Skeletal muscle tissue (tissue), 4 donors: Measurements from ENCODE around the gene TM7SF3. TPM values are rescaled to one million over a fixed set of nuclear protein-coding genes. Genes with fewer than 3 reads are reported as not detected.
"Not testable (repeated sequence)": the region's sequence is repeated elsewhere in the genome, so short reads cannot be mapped to it uniquely, and the experiment has no call there.

Source experiments
- H3K27ac ChIP-seq: one replicate; pipeline ENCODE4 v1.7.0; 2013; ENCODE audit warnings: mild to moderate bottlenecking, low read depth, low read length, inconsistent platforms
- H3K27me3 ChIP-seq, 3 donors: one replicate each; pipeline ENCODE4 v1.7.0; 2013; ENCODE audit warnings: low read length in 3 of 3; ENCODE audit not compliant: control insufficient read depth in 3 of 3, insufficient read depth in 3 of 3
- H3K36me3 ChIP-seq, 3 donors: one replicate each; pipeline ENCODE4 v1.7.0; 2013; ENCODE audit warnings: low read length in 3 of 3; ENCODE audit not compliant: control insufficient read depth in 3 of 3, insufficient read depth in 3 of 3
- H3K4me1 ChIP-seq, 3 donors: one replicate each; pipeline ENCODE4 v1.7.0; 2013; ENCODE audit warnings: low read length in 3 of 3, mild to moderate bottlenecking in 3 of 3; ENCODE audit not compliant: control insufficient read depth in 3 of 3, insufficient read depth in 3 of 3
- H3K4me3 ChIP-seq, 3 donors: one replicate each; pipeline ENCODE4 v1.7.0; 2013; ENCODE audit warnings: low read length in 3 of 3
- H3K9ac ChIP-seq, 3 donors: one replicate each; pipeline ENCODE4 v1.7.0; 2013; ENCODE audit warnings: low read length in 3 of 3, mild to moderate bottlenecking in 3 of 3, moderate library complexity in 2 of 3, low read depth in 1 of 3
- H3K9me3 ChIP-seq, 3 donors: one replicate each; pipeline ENCODE4 v1.7.0; 2013; ENCODE audit warnings: low read length in 3 of 3; ENCODE audit not compliant: control insufficient read depth in 3 of 3
- total RNA-seq: library from RNA; depleted of rRNA; stranded (reverse); fragments of >200 nt; gene quantifications from one replicate; pipeline ENCODE4 v1.2.3, GENCODE V29; 2014
- donor health status: Osteomylitis.

The TM7SF3 gene
- total RNA-seq, 1 donor from 2014 or later: 31.8 TPM

DNA sequence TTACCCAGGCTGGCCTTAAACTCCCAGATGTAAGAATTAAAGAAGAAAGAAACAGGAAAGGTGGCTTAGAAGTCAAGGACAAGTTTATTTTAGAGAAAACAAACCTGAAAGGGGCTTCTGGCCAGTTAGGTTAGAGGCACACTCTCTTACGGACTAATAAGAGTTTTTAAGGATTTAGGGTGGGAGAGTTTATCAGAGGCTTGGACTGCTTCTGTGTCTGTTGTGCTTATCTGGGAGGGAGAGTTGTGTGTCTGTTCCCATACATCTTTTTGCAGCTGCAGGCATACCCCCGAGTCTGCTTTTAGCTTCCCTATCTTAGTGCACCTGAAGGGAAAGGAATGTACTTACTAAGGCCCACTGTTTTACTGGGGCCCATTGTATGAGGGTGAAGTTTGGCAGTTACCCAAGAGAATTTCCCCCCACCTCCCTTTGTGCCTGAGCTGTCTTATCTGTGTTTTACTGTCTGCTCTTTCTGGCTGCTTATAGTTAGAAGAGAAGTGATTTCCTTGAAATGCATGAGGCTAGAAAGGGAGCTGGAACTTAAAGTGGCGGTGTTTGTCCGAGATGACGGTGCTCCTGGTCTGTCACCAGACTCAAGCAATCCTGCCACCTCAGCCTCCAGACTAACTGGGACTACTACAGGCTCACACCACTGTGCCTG is 3.1 kb upstream of the TM7SF3 start:
- not testable (repeated sequence) for H3K9ac ChIP-seq, H3K4me3 ChIP-seq, H3K36me3 ChIP-seq, H3K27ac ChIP-seq, H3K9me3 ChIP-seq, H3K27me3 ChIP-seq
- peaks cover 10 to 17% (median 16%) of the 10 kb centered on the region in 3 donors for H3K4me1 ChIP-seq

DNA sequence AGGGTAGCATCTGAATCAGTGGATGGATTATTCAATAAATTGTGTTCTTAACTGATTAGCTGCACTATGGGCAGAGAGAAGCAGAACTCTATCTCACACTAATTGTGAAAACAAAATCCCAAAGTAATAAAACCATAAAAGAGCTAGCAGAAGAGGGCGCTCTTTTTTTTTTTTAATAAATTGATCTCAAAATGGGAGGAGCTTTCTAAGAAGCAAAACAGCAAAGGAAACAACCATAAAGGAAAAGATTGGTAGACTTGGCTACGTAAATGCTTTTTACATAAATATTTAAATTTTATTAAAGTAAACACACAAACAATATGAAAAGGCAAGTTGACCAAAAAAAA is 1.5 kb upstream of the TM7SF3 start:
- no peak overlapping the region for H3K4me3 ChIP-seq
- no peaks in the 10 kb centered on the region for H3K9me3 ChIP-seq
- H3K9ac ChIP-seq: no peak overlapping the region
- H3K27me3 ChIP-seq: no peaks in the 10 kb centered on the region
- no peaks in the 10 kb centered on the region for H3K36me3 ChIP-seq
- H3K27ac ChIP-seq: no peak overlapping the region
- H3K4me1 ChIP-seq: peaks cover 10 to 28% (median 20%) of the 10 kb centered on the region in 3 donors

DNA sequence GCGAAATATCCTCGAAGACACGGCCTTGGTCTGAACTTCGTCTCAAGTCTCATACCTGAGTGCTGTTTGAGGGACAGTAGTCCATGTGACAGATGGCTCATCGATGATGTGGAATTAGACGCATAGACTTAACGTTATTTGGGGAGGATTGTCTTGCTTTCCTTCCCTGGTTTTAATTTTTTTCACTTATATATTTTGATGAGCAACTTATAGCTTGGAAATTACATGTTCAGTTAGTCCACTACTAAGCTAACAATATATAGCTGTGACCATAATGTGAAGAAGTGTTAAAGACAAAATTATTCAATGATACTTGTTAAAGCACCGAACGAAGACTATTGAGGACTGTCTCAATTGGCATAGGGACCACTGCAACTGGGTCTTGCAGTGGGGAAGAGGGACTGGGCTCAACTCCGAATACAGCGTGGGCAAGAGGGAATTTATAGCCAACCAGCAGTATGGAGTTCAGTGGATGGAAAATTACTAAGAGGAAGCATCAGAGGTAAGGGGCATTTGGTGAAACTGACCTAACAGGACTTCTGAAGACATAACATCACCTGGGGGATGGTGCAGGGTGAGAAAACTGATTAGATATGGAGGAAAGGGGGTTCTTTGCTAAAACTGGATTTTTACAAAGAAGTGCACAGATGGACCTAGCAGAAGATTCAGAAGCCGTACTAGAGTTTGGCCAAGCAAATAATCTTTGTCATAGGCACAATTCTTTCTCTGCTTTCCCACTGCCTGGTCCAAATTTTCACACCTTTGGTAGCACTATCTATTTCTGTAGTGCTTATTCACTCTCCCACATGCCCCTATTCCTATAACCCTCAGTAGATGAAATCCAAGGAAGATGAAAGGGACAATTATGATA is 910 bp upstream of the TM7SF3 start:
- Histone ChIP-seq H3K9me3 (no peaks in the 10 kb centered on the region), H3K4me3 (peak overlapping the region; percentile 86 to 95 (median 89)), H3K27ac (peak overlapping the region; percentile 90), H3K36me3 (no peaks in the 10 kb centered on the region), H3K27me3 (no peaks in the 10 kb centered on the region), H3K4me1 (peaks cover 10 to 28% (median 20%) of the 10 kb centered on the region in 3 donors), H3K9ac (peak overlapping the region; percentile 81 to 93 (median 86))

DNA sequence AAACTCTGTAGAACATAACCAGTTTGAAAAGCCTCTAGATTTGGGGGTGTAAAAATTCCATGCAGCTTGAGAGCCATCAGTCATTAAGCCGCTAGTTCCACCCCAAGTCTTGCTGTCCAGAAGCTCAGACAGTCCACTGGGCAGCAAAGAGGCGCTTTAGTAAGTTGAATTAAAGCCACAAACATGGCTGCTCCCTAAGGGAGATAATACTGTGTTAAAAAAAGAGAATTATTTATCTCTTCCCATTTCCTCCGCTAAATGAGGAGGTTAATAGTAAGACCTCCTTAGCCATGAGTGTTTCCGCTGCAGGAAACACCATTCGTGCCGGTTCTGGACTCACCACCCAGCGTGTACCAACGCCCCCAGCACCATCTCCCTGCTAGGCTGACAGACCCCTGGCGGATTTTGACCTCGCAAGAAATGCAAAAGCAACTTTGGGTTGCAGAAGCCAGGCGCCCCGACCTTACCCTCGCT is 536 bp downstream of the TM7SF3 start:
- Histone ChIP-seq H3K4me1 (peaks cover 10 to 28% (median 20%) of the 10 kb centered on the region in 3 donors), H3K27ac (peak overlapping the region; percentile 90)

DNA sequence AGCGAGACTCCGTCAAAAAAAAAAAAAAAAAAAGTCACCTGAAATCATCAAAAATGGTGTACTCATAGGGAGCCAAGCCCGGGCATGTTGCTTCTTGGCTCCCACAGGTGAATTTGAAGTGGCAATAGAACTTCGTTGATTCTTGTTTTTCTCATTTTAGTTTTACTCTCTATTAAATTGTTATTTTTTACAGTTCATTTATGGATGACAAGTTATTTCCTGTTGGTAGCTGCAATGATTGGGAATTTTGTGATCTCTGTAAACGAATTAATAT is 1.3 kb downstream of the TM7SF3 start:
- no peaks in the 10 kb centered on the region for H3K9me3 ChIP-seq
- no peak overlapping the region for H3K27ac ChIP-seq
- H3K9ac ChIP-seq: no peak overlapping the region
- no peak overlapping the region for H3K4me3 ChIP-seq
- no peaks in the 10 kb centered on the region for H3K36me3 ChIP-seq
- no peaks in the 10 kb centered on the region for H3K27me3 ChIP-seq
- peaks cover 10 to 28% (median 20%) of the 10 kb centered on the region in 3 donors for H3K4me1 ChIP-seq

More for the DNA sequence above, 536 bp downstream of the TM7SF3 start:
- Histone ChIP-seq H3K9me3 (no peaks in the 10 kb centered on the region), H3K4me3 (peak overlapping the region; percentile 86 to 95 (median 89)), H3K36me3 (no peaks in the 10 kb centered on the region), H3K27me3 (no peaks in the 10 kb centered on the region), H3K9ac (peak overlapping the region; percentile 81 to 93 (median 88))

DNA sequence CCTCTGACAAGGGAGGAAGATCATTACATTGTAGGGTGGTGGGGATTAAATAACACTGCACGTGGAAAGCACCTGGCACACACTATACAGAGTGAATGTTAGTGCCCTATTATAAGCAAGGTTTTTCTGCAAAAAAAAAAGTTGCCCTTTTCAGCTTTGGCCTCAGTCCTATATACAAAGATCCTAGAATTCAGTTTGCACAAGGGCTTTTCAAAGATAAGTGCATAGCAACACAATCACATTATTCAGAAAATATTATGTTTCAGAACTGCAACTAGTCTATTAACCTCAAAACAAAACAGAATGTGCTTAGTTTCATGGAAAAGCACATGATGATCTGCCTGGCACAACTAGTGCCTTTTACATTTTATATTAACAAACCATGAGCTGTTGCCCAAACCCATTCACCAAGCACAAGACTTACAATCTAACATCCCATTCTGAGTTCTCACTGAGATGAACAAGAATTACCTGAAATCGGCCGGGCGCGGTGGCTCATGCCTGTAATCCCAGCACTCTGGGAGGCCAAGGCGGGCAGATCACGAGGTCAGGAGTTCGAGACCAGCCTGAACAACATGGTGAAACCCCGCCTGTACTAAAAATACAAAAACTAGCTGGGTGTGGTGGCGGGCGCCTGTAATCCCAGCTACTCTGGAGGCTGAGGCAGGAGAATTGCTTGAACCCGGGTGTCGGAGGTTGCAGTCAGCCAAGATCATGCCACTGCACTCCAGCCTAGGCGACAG is 1.8 kb downstream of the TM7SF3 start:
- peaks cover 10 to 28% (median 20%) of the 10 kb centered on the region in 3 donors for H3K4me1 ChIP-seq
- no peak overlapping the region for H3K27ac ChIP-seq
- H3K4me3 ChIP-seq: no peak overlapping the region

DNA sequence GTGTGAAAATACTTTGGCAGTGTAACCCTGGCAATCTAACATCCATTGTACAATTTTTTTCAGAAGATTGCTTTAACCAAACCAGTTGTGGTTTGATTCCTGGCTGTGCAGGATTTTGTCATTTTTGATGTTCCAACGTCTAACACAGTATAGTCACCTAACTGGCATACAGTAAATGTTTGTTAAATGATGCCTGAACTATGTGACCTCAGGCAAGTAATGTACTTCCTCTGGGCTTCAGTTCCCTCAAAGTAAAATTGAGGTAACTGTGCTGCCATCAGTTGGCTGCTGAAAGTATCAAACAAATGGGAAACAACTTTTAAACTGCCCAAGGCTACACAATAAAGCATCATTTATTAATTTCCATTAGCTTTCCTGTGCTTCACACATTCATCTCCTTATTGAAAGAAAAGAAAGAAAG is 4.3 kb downstream of the TM7SF3 start:
- peaks cover 5 to 23% (median 17%) of the 10 kb centered on the region in 3 donors for H3K4me1 ChIP-seq

More for the DNA sequence above, 1.8 kb downstream of the TM7SF3 start:
- no peaks in the 10 kb centered on the region for H3K9me3 ChIP-seq
- no peak overlapping the region for H3K9ac ChIP-seq
- no peaks in the 10 kb centered on the region for H3K36me3 ChIP-seq
- H3K27me3 ChIP-seq: no peaks in the 10 kb centered on the region

DNA sequence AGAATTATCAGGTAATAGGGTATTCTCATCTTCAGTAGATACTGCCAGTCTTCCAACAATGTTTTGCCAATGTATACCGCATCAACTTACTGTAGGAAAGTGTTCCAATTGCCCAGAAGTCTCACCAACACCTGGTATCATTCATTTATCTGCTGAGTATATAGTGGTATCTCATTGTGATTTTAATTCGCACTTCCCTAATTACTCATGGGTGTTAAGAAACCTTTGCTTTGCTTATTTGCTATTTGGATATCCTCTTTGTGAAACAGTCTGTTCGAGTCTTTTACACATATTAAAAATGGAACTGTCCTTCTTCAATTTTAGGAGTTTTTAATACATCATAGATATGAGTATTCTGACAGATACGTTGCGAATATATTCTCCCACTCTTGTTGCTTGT is 6.1 kb downstream of the TM7SF3 start:
- peaks cover 1 to 13% (median 11%) of the 10 kb centered on the region in 3 donors for H3K4me1 ChIP-seq
- H3K9me3 ChIP-seq: no peaks in the 10 kb centered on the region
- no peak overlapping the region for H3K9ac ChIP-seq
- no peaks in the 10 kb centered on the region for H3K27me3 ChIP-seq
- H3K4me3 ChIP-seq: no peak overlapping the region
- no peaks in the 10 kb centered on the region for H3K36me3 ChIP-seq
- no peak overlapping the region for H3K27ac ChIP-seq

More for the DNA sequence above, 4.3 kb downstream of the TM7SF3 start:
- Histone ChIP-seq H3K36me3 (no peaks in the 10 kb centered on the region), H3K4me3 (no peak overlapping the region), H3K9ac (no peak overlapping the region), H3K27me3 (no peaks in the 10 kb centered on the region), H3K27ac (no peak overlapping the region), H3K9me3 (no peaks in the 10 kb centered on the region)

DNA sequence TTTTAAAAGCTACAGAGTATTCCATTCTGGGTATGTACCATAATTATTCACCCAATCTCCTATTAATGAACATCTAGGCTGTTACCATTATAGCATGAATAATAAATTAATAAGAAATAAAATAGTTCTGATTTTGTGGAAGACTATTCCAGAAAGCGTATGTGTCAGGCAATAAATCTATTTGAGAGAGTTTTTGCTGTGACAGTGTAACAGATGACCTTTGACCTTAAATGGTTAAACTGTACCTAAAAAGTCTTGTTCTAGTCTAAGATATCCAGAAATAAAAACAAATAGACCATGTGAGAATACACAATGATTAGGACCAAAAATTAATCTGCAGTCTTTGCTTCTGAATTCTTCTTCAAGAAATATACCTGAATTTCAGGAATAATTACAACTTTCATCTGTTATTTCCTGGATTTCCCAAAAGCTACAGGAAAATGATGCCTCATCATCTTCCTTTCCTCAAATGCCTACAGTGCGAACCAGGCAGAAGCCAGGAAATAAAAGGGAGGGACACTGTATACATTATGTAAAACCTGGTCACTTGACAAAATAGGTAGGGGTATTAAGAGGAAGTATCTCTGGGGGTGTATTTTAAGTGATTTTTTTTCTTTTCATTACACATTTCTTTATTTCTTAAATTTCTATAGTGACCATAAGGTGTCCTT is 7.3 kb downstream of the TM7SF3 start:
- H3K36me3 ChIP-seq: no peaks in the 10 kb centered on the region
- no peaks in the 10 kb centered on the region for H3K9me3 ChIP-seq
- H3K4me3 ChIP-seq: no peak overlapping the region
- peaks cover 0 to 7% (median under 1%) of the 10 kb centered on the region in 3 donors for H3K4me1 ChIP-seq
- H3K9ac ChIP-seq: no peak overlapping the region
- no peaks in the 10 kb centered on the region for H3K27me3 ChIP-seq
- H3K27ac ChIP-seq: no peak overlapping the region
